IMR-90 (cell line): ENCODE results near the gene PHF8. TPM values are rescaled to one million over a fixed set of nuclear protein-coding genes. Genes with fewer than 3 reads are reported as not detected.

ENCODE experiments used
- ATAC-seq: fragments of 200-7000 bp; cut with Tn5 transposase; 2 replicates; pipeline ENCODE4 v1.9.1; 2020; ENCODE audit warnings: low read depth, mild to moderate bottlenecking, moderate library complexity
- BruUV-seq: library from RNA; stranded (reverse); fragments of 400-500 nt; replicated peaks from 2 replicates; lab custom pipeline; 2021; lab: Mats Ljungman, UMichigan
- CTCF ChIA-PET: fragments of 300-600 bp; formaldehyde crosslinking; extraction: SDS; loops from one replicate; lab custom pipeline; 2021; ENCODE audit warnings: antibody characterized with exemption; lab: Yijun Ruan, JAX
- POLR2A ChIA-PET: fragments of 300-600 bp; sonication (Branson Sonifier 250); formaldehyde crosslinking; loops from one replicate; lab custom pipeline; 2022; ENCODE audit warnings: antibody characterized with exemption; ENCODE audit not compliant: unreplicated experiment; lab: Charles Lee
- DNase-seq: peaks from one replicate; pipeline ENCODE4 v3.0.0; 2013
- H2AFZ ChIP-seq: replicated peaks from 2 replicates; pipeline ENCODE3; 2013; ENCODE audit warnings: low read length, mild to moderate bottlenecking; ENCODE audit not compliant: poor library complexity
- H2AK5ac ChIP-seq: 2 replicates; pipeline ENCODE4 v1.6.1; 2013; ENCODE audit warnings: low read depth, low read length, inconsistent platforms
- H2AK9ac ChIP-seq: replicated peaks from 2 replicates; pipeline ENCODE3; 2013; ENCODE audit warnings: mild to moderate bottlenecking, low read depth, low read length, moderate library complexity; ENCODE audit not compliant: poor library complexity
- H2BK120ac ChIP-seq: 2 replicates; pipeline ENCODE4 v1.6.1; 2013; ENCODE audit warnings: low read depth, low read length, inconsistent platforms
- H2BK15ac ChIP-seq: 3 replicates; pipeline ENCODE4 v1.6.1; 2013; ENCODE audit warnings: low read depth, low read length, inconsistent platforms
- H2BK20ac ChIP-seq: 2 replicates; pipeline ENCODE4 v1.6.1; 2013; ENCODE audit warnings: low read depth, mild to moderate bottlenecking, inconsistent platforms, low read length, moderate library complexity
- H2BK5ac ChIP-seq: 2 replicates; pipeline ENCODE4 v1.6.1; 2013; ENCODE audit warnings: mild to moderate bottlenecking, low read depth, low read length, inconsistent platforms; ENCODE audit not compliant: poor library complexity, severe bottlenecking
- H3K14ac ChIP-seq: replicated peaks from 2 replicates; pipeline ENCODE4 v1.6.1; 2013; ENCODE audit warnings: low read depth, low read length, inconsistent platforms
- H3K18ac ChIP-seq: 2 replicates; pipeline ENCODE4 v1.6.1; 2013; ENCODE audit warnings: low read depth, low read length, control low read depth
- H3K23ac ChIP-seq: 2 replicates; pipeline ENCODE4 v1.6.1; 2013; ENCODE audit warnings: low read depth, low read length, inconsistent platforms
- H3K27ac ChIP-seq: 2 replicates; pipeline ENCODE4 v1.5.1; 2013; ENCODE audit warnings: mild to moderate bottlenecking, control low read depth, low read length; ENCODE audit not compliant: insufficient read depth
- H3K27me3 ChIP-seq: 2 replicates; pipeline ENCODE4 v1.6.1; 2013; ENCODE audit warnings: low read length; ENCODE audit not compliant: control insufficient read depth, insufficient read depth
- H3K36me3 ChIP-seq: 2 replicates; pipeline ENCODE4 v1.6.1; 2013; ENCODE audit warnings: low read length, mixed read lengths; ENCODE audit not compliant: control insufficient read depth, insufficient read depth
- H3K4ac ChIP-seq: 2 replicates; pipeline ENCODE4 v1.6.1; 2013; ENCODE audit warnings: low read depth, low read length, inconsistent platforms
- H3K4me1 ChIP-seq: 2 replicates; pipeline ENCODE4 v1.6.1; 2013; ENCODE audit warnings: low read length, mixed read lengths; ENCODE audit not compliant: control insufficient read depth, insufficient read depth
- H3K4me2 ChIP-seq: 2 replicates; pipeline ENCODE4 v1.6.1; 2013; ENCODE audit warnings: low read depth, mild to moderate bottlenecking, control low read depth, low read length, moderate library complexity
- H3K4me3 ChIP-seq: 2 replicates; pipeline ENCODE4 v1.5.1; 2013; ENCODE audit warnings: low read depth, mild to moderate bottlenecking, control low read depth, low read length, moderate library complexity; ENCODE audit not compliant: insufficient read depth
- H3K56ac ChIP-seq: 2 replicates; pipeline ENCODE4 v1.6.1; 2013; ENCODE audit warnings: low read length, inconsistent platforms; ENCODE audit not compliant: insufficient read depth; ENCODE audit errors: extremely low read depth
- H3K79me1 ChIP-seq, 2 experiments: 2 replicates each; pipeline ENCODE4 v1.6.1; 2013; ENCODE audit warnings: low read length in 2 of 2, inconsistent platforms in 1 of 2, low read depth in 1 of 2
- H3K9ac ChIP-seq: 2 replicates; pipeline ENCODE4 v1.6.1; 2013; ENCODE audit warnings: low read depth, low read length, control low read depth
- H3K9me1 ChIP-seq: 2 replicates; pipeline ENCODE4 v1.6.1; 2013; ENCODE audit warnings: low read length, inconsistent platforms; ENCODE audit not compliant: insufficient read depth
- H3K9me3 ChIP-seq: 2 replicates; pipeline ENCODE4 v1.6.1; 2013; ENCODE audit warnings: low read length; ENCODE audit not compliant: control insufficient read depth, insufficient read depth
- H4K20me1 ChIP-seq: 2 replicates; pipeline ENCODE4 v1.6.1; 2013; ENCODE audit warnings: low read length, inconsistent platforms; ENCODE audit not compliant: insufficient read depth
- H4K5ac ChIP-seq: 2 replicates; pipeline ENCODE4 v1.6.1; 2013; ENCODE audit warnings: mild to moderate bottlenecking, low read depth, low read length, control low read depth
- H4K8ac ChIP-seq, 2 experiments: 2 replicates each; pipeline ENCODE4 v1.6.1; 2013; ENCODE audit warnings: low read depth in 2 of 2, low read length in 2 of 2, control low read depth in 1 of 2, inconsistent platforms in 1 of 2
- H4K91ac ChIP-seq: 2 replicates; pipeline ENCODE4 v1.6.1; 2013; ENCODE audit warnings: low read depth, low read length, inconsistent platforms; ENCODE audit not compliant: insufficient read depth
- BHLHE40 ChIP-seq: fragments of 150-350 bp; IDR thresholded peaks from 2 replicates; pipeline ENCODE4 v1.6.1; 2016; ENCODE audit warnings: mild to moderate bottlenecking, low read depth, low read length
- CEBPB ChIP-seq: IDR thresholded peaks from 2 replicates; pipeline ENCODE4 v1.6.1; 2012; ENCODE audit warnings: low read depth, low read length, improper control_type of control experiment
- FOS ChIP-seq: fragments of 150-350 bp; IDR thresholded peaks from 2 replicates; pipeline ENCODE4 v1.6.1; 2016; ENCODE audit warnings: low read depth, low read length
- MAFK ChIP-seq: IDR thresholded peaks from 2 replicates; pipeline ENCODE4 v1.6.1; 2012; ENCODE audit warnings: low read depth, low read length, improper control_type of control experiment
- MAZ ChIP-seq: IDR thresholded peaks from 2 replicates; pipeline ENCODE4 v1.6.1; 2012; ENCODE audit warnings: low read depth, mild to moderate bottlenecking, low read length, improper control_type of control experiment, moderate library complexity, borderline replicate concordance
- MXI1 ChIP-seq: IDR thresholded peaks from 2 replicates; pipeline ENCODE4 v1.6.1; 2012; ENCODE audit warnings: low read depth, mild to moderate bottlenecking, low read length, moderate library complexity, borderline replicate concordance
- NFE2L2 ChIP-seq: fragments of 150-350 bp; IDR thresholded peaks from 2 replicates; pipeline ENCODE4 v1.6.1; 2016; ENCODE audit warnings: low read depth, mild to moderate bottlenecking, low read length
- POLR2A ChIP-seq: IDR thresholded peaks from 2 replicates; pipeline ENCODE4 v1.6.1; 2012; ENCODE audit warnings: mild to moderate bottlenecking, low read depth, low read length
- RAD21 ChIP-seq: IDR thresholded peaks from 2 replicates; pipeline ENCODE4 v1.6.1; 2012; ENCODE audit warnings: low read length, improper control_type of control experiment
- WGBS, 2 experiments: methylation state at CpG; one replicate each; pipeline versions ENCODE4 v1.1.5 to v1.1.7; 2013; ENCODE audit warnings: missing lambda C conversion rate in 2 of 2; ENCODE audit not compliant: insufficient read length in 1 of 2; ENCODE audit errors: extremely low coverage in 2 of 2; 5-methylcytosine and 5-hydroxymethylcytosine counted together
- dilution Hi-C: fragments of 300-500 bp; cut with HindIII; formaldehyde crosslinking; loops from one replicate; pipeline ENCODE4 v1.14.3; 2018; ENCODE audit warnings: low sequenced_read_pairs; ENCODE audit not compliant: unreplicated experiment
- in situ Hi-C: fragments of 300-500 bp; cut with MboI; formaldehyde crosslinking; loops from 3 replicates; pipeline ENCODE4 v1.14.3; 2019; ENCODE audit warnings: low sequenced_read_pairs, inconsistent platforms, mixed read lengths
- intact Hi-C: fragments of 100-400 bp; cut with micrococcal nuclease; formaldehyde crosslinking; loops from 2 replicates; pipeline ENCODE4 v1.10.0; 2022
- polyA plus RNA-seq, 3 experiments: library from polyadenylated mRNA; depleted of rRNA; stranded (reverse); fragments of >200 nt; gene quantifications; 2 replicates each; pipeline ENCODE4 v1.2.3, GENCODE V29; 2012; ENCODE audit warnings: low replicate concordance in 1 of 3
- total RNA-seq: library from RNA; depleted of rRNA; stranded (reverse); fragments of >200 nt; gene quantifications from 2 replicates; pipeline ENCODE4 v1.2.3, GENCODE V29; 2012
- TF ChIP-seq, protein P1 (sequence below): fragments of 150-350 bp; IDR thresholded peaks from 2 replicates; pipeline ENCODE4 v1.6.1; 2017; ENCODE audit warnings: mild to moderate bottlenecking, antibody characterized with exemption, low read length, low read depth
- TF ChIP-seq, protein P2 (sequence below): conservative IDR thresholded peaks from 2 replicates; pipeline ENCODE4 v1.5.1; 2012; ENCODE audit warnings: mild to moderate bottlenecking, low read depth, low read length, improper control_type of control experiment

Gene PHF8
- total and polyA plus RNA-seq, 2 of the 4 experiments (the other 2 are of a cell fraction): 12.8 to 15.2 TPM

DNA sequence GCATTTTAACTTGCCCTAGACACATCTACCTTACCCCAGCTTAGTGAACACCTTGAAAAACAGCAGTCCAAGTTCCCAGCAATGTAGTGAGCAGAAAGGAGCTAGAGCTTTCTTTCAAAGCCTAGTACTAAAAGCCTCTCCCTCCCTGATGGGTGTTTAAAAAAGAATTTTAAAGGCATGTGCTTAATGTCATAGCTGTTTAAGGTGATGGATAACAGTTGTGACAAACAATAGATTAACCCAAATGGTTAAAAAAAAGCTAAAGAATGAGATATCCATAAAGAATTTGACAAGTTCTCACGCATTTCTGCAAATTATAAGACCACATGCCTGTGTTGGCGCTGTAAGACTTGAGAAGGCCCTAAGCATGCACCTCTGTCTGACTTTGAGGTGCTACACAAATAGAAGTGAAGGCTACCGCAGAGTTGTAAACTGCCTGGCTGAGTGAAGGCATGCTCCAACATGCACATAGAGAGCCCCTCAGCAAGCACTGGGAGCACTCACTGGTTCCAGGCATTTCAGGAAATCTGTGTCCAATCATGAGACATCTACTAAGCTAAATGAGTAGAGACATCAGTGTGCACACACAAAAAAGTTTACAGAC, 94.0 kb downstream of the PHF8 start:
- no TSS peak for BruUV-seq
- H3K23ac ChIP-seq: no peak overlapping the region
- no peak overlapping the region for H3K18ac ChIP-seq
- no peak overlapping the region for H2AK9ac ChIP-seq
- peaks cover 1% of the 10 kb centered on the region; the same call in 1 of the 2 replicates for H3K36me3 ChIP-seq
- H3K9ac ChIP-seq: no peak overlapping the region
- ChIA-PET CTCF (no interaction called here), POLR2A (no interaction called here)
- DNase-seq (no peak), ATAC-seq (no peak; the same call in 1 of the 2 replicates)
- no peaks in the 10 kb centered on the region for H3K9me1 ChIP-seq
- H3K14ac ChIP-seq: no peak overlapping the region
- no peak overlapping the region for H3K27ac ChIP-seq
- no peak overlapping the region for H3K4ac ChIP-seq
- H2AK5ac ChIP-seq: no peak overlapping the region
- dilution Hi-C loops: no loop called here
- H3K79me1 ChIP-seq: no peaks in the 10 kb centered on the region
- TF ChIP-seq CEBPB (no peak), NFE2L2 (no peak), MAZ (no peak), MAFK (no peak), MXI1 (no peak), BHLHE40 (no peak), POLR2A (no peak), FOS (no peak), RAD21 (no peak)
- TF ChIP-seq, protein P1, sequence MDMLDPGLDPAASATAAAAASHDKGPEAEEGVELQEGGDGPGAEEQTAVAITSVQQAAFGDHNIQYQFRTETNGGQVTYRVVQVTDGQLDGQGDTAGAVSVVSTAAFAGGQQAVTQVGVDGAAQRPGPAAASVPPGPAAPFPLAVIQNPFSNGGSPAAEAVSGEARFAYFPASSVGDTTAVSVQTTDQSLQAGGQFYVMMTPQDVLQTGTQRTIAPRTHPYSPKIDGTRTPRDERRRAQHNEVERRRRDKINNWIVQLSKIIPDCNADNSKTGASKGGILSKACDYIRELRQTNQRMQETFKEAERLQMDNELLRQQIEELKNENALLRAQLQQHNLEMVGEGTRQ: no peak
- TF ChIP-seq, protein P2, sequence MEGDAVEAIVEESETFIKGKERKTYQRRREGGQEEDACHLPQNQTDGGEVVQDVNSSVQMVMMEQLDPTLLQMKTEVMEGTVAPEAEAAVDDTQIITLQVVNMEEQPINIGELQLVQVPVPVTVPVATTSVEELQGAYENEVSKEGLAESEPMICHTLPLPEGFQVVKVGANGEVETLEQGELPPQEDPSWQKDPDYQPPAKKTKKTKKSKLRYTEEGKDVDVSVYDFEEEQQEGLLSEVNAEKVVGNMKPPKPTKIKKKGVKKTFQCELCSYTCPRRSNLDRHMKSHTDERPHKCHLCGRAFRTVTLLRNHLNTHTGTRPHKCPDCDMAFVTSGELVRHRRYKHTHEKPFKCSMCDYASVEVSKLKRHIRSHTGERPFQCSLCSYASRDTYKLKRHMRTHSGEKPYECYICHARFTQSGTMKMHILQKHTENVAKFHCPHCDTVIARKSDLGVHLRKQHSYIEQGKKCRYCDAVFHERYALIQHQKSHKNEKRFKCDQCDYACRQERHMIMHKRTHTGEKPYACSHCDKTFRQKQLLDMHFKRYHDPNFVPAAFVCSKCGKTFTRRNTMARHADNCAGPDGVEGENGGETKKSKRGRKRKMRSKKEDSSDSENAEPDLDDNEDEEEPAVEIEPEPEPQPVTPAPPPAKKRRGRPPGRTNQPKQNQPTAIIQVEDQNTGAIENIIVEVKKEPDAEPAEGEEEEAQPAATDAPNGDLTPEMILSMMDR: no peak
- H3K4me2 ChIP-seq: no peak overlapping the region
- no peak overlapping the region for H4K91ac ChIP-seq
- H2BK5ac ChIP-seq: no peak overlapping the region
- no peak overlapping the region for H3K56ac ChIP-seq
- H2BK120ac ChIP-seq: no peak overlapping the region
- H3K4me1 ChIP-seq: no peaks in the 10 kb centered on the region
- no peak overlapping the region for H4K8ac ChIP-seq
- H2AFZ ChIP-seq: no peak overlapping the region
- WGBS, 2 experiments: 70% methylated on average over 2 of the region's 3 CpGs; no CpG with 5 or more reads in 1 of the 2 experiments
- no peaks in the 10 kb centered on the region for H3K27me3 ChIP-seq
- no peaks in the 10 kb centered on the region for H3K9me3 ChIP-seq
- intact Hi-C loops: no loop called here
- no peak overlapping the region for H4K5ac ChIP-seq
- no peak overlapping the region for H2BK20ac ChIP-seq
- H2BK15ac ChIP-seq: no peak overlapping the region
- H3K4me3 ChIP-seq: no peak overlapping the region
- no peaks in the 10 kb centered on the region for H4K20me1 ChIP-seq
- in situ Hi-C loops: no loop called here
